Measurements from ENCODE around the gene MYO1D. TPM values are rescaled to one million over a fixed set of nuclear protein-coding genes. Genes with fewer than 3 reads are reported as not detected.

Gene MYO1D
- total RNA-seq, 1 experiment from 2014 or later, result 29.9 TPM

GRCh38 chr17:32485261-32486110, 391.4 kb downstream of the MYO1D start:
- DNase-seq (ENCODE audit: low spot score) (no peak), ATAC-seq (no peak)
- Mint-ChIP-seq H3K27ac (peak overlapping the region; percentile 33; the same call in 1 of the 2 replicates), H3K4me3 (peak overlapping the region; percentile 58), H3K4me1 (peaks cover 56% of the 10 kb centered on the region), H3K27me3 (ENCODE audit: low read depth) (no peaks in the 10 kb centered on the region), H3K9me3 (no peaks in the 10 kb centered on the region), H3K36me3 (peaks cover 31% of the 10 kb centered on the region)
- no peak for TF ChIP-seq FOXJ3 (CRISPR knock-in tag; IDR thresholded peaks at IDR 0.05; ENCODE audit: borderline replicate concordance)
- TF ChIP-seq MAX (CRISPR knock-in tag; IDR thresholded peaks at IDR 0.05), result no peak
- TF ChIP-seq ZNF423 (CRISPR knock-in tag; IDR thresholded peaks at IDR 0.05), result no peak
- TF ChIP-seq SOX15 (CRISPR knock-in tag; IDR thresholded peaks at IDR 0.05), result no peak
- no peak for TF ChIP-seq ELF4 (CRISPR knock-in tag; IDR thresholded peaks at IDR 0.05; ENCODE audit: low read depth)
- no peak for TF ChIP-seq ESRRA (CRISPR knock-in tag; IDR thresholded peaks at IDR 0.05; ENCODE audit: borderline replicate concordance)
- no peak for TF ChIP-seq TCF7 (CRISPR knock-in tag; IDR thresholded peaks at IDR 0.05; ENCODE audit: low read depth)
- no peak for TF ChIP-seq EMX1 (CRISPR knock-in tag; IDR thresholded peaks at IDR 0.05)
- no peak for TF ChIP-seq CBFB (CRISPR knock-in tag; IDR thresholded peaks at IDR 0.05; ENCODE audit: low read depth)
- TF ChIP-seq NR3C1 (CRISPR knock-in tag; conservative IDR thresholded peaks at IDR 0.05; ENCODE audit: low read depth), result no peak
- no peak for TF ChIP-seq ZMAT4 (CRISPR knock-in tag; IDR thresholded peaks at IDR 0.05)
- TF ChIP-seq HMGA2 (CRISPR knock-in tag; IDR thresholded peaks at IDR 0.05), result no peak
- TF ChIP-seq ZNF396 (CRISPR knock-in tag; IDR thresholded peaks at IDR 0.05; ENCODE audit: borderline replicate concordance), result no peak
- TF ChIP-seq ATF2 (CRISPR knock-in tag; IDR thresholded peaks at IDR 0.05; ENCODE audit: borderline replicate concordance, low read depth), result no peak
- POLR2A ChIA-PET, result interaction anchor here (0.7 to 1.6 kb wide), 3 partner anchors 17 to 246 kb away, joined by 4 to 8 read pairs (median 5); partner anchors contain the start of gene PSMD11
- CTCF ChIA-PET, result interaction anchor here (1.6 to 4.0 kb wide), 5 partner anchors 24 to 232 kb away, joined by 4 to 20 read pairs (median 7); partner anchors contain the start of gene PSMD11

- CTCF ChIA-PET, result interaction anchor here (1.0 to 2.7 kb wide), 13 partner anchors 13 to 393 kb away, joined by 3 to 20 read pairs (median 6); partner anchors contain the start of genes MYO1D and PSMD11
- POLR2A ChIA-PET, result interaction anchor here (0.7 kb wide), 1 partner anchor 245 kb away, joined by 5 read pairs; no protein-coding TSS in a partner anchor
- no peak overlapping the region for H3K27ac Mint-ChIP-seq
- no peak for TF ChIP-seq ATF6 (CRISPR knock-in tag; IDR thresholded peaks at IDR 0.05)
- TF ChIP-seq ZNF317 (CRISPR knock-in tag; IDR thresholded peaks at IDR 0.05; ENCODE audit: borderline replicate concordance, low read depth), result no peak
- no peak for TF ChIP-seq USF1 (CRISPR knock-in tag; IDR thresholded peaks at IDR 0.05)
- TF ChIP-seq AFF4 (CRISPR knock-in tag; IDR thresholded peaks at IDR 0.05; ENCODE audit: borderline replicate concordance), result no peak
- no peak for TF ChIP-seq FOXJ3 (CRISPR knock-in tag; IDR thresholded peaks at IDR 0.05; ENCODE audit: borderline replicate concordance)
- TF ChIP-seq PRRX2 (CRISPR knock-in tag; IDR thresholded peaks at IDR 0.05), result no peak
- no peak for TF ChIP-seq ERG (CRISPR knock-in tag; IDR thresholded peaks at IDR 0.05)
- TF ChIP-seq MXD4 (CRISPR knock-in tag; IDR thresholded peaks at IDR 0.05; ENCODE audit: borderline replicate concordance), result no peak
- no peak for TF ChIP-seq ATF1 (CRISPR knock-in tag; IDR thresholded peaks at IDR 0.05)
- no peak for TF ChIP-seq MAX (CRISPR knock-in tag; IDR thresholded peaks at IDR 0.05)
These were observed 392.3 kb downstream of the MYO1D start for GRCh38 chr17:32484628-32485027.

More at GRCh38 chr17:32484628-32485027, 392.3 kb downstream of the MYO1D start:
- peaks cover 48% of the 10 kb centered on the region for H3K4me1 Mint-ChIP-seq
- H3K4me3 Mint-ChIP-seq, result no peak overlapping the region
- no peaks in the 10 kb centered on the region for H3K9me3 Mint-ChIP-seq
- H3K36me3 Mint-ChIP-seq, result peaks cover 34% of the 10 kb centered on the region
- ATAC-seq (no peak), DNase-seq (ENCODE audit: low spot score) (no peak)
- H3K27me3 Mint-ChIP-seq (ENCODE audit: low read depth), result no peaks in the 10 kb centered on the region
